ENCODE measurements around the gene INTS6L.
"Not testable (repeated sequence)": the region's sequence is repeated elsewhere in the genome, so short reads cannot be mapped to it uniquely, and the experiment has no call there.

INTS6L gene

GRCh38 chrX:135581496-135581895, 61.0 kb downstream of the INTS6L start:
- no peaks in the 10 kb centered on the region for H3K27me3 ChIP-seq (ENCODE audit: control insufficient read depth, insufficient read depth, low read length)
- no peaks in the 10 kb centered on the region for H3K9me3 ChIP-seq (ENCODE audit: control insufficient read depth, low read length)
- H3K9ac ChIP-seq (ENCODE audit: low read length), result no peak overlapping the region

DNA sequence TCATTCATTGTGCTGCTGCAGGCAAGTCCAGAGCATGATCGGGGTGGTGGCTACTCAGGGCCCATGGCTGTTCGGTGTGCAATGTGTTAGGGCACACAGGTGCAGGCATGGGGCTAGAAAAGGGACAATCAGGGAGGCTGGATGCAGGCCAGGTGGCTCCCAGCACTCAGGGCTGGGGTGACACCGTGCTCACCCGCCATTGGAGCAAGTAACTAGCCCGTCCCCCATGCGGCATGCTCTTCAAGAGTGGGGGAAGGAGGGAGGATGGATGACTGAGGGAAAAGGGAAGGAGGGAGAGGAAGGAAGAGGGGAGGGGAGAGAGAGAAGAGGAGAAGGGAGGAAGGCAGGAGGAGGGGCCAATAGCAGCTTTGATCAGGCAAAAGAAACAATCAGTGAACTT, 64.7 kb downstream of the INTS6L start:
- H3K4me3 ChIP-seq (ENCODE audit: low read length), result no peak overlapping the region
- no peaks in the 10 kb centered on the region for H3K27me3 ChIP-seq (ENCODE audit: control insufficient read depth, insufficient read depth, low read length)
- no peaks in the 10 kb centered on the region for H3K9me3 ChIP-seq (ENCODE audit: control insufficient read depth, low read length)
- no peaks in the 10 kb centered on the region for H3K36me3 ChIP-seq (ENCODE audit: control insufficient read depth, insufficient read depth, low read length)
- H3K4me1 ChIP-seq (ENCODE audit: control insufficient read depth, insufficient read depth, low read length), result no peaks in the 10 kb centered on the region
- H3K9ac ChIP-seq (ENCODE audit: low read length), result no peak overlapping the region

More at GRCh38 chrX:135581496-135581895, 61.0 kb downstream of the INTS6L start:
- Histone ChIP-seq H3K4me1 (ENCODE audit: control insufficient read depth, insufficient read depth, low read length) (no peaks in the 10 kb centered on the region), H3K4me3 (ENCODE audit: low read length) (no peak overlapping the region), H3K36me3 (ENCODE audit: control insufficient read depth, insufficient read depth, low read length) (no peaks in the 10 kb centered on the region)

DNA sequence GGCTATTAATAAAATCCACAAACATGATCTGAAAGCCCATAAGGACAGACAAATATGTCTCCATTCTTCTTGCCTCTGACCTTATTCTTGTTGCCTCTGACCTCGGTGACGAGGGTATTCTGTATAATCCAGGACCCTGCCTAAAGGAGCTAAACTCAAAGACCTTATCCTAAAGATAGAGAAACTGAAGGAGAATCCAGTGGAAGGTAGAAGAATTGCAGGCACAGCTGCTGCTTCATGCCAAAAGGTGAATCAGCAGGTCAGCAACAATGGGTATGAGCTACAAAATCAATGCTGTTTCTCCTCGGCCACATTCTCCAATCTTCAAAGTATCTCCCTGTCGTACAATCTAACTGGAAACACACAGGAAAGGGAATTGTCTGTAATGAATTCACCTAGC, 71.4 kb downstream of the INTS6L start:
- no peaks in the 10 kb centered on the region for H3K27me3 ChIP-seq (ENCODE audit: control insufficient read depth, insufficient read depth, low read length)
- no peaks in the 10 kb centered on the region for H3K36me3 ChIP-seq (ENCODE audit: control insufficient read depth, insufficient read depth, low read length)
- no peaks in the 10 kb centered on the region for H3K9me3 ChIP-seq (ENCODE audit: control insufficient read depth, low read length)
- no peaks in the 10 kb centered on the region for H3K4me1 ChIP-seq (ENCODE audit: control insufficient read depth, insufficient read depth, low read length)
- no peak overlapping the region for H3K9ac ChIP-seq (ENCODE audit: low read length)
- H3K4me3 ChIP-seq (ENCODE audit: low read length), result no peak overlapping the region

DNA sequence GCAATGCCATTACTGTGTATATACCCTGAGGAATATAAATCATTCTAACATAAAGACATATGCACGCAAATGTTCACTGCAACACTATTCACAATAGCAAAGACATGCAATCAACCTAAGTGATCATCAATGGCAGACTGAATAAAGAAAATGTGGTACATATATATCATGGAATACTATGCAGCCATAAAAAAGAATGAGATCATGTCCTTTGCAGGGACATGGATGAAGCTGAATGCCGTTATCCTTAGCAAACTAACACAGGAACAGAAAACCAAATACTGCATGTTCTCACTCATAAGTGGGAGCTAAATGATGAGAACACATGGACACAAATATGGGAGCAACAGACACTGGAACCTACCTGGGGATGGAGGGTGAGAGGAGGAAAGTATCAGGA, 73.6 kb downstream of the INTS6L start:
- not testable (repeated sequence) for H3K4me1 ChIP-seq (ENCODE audit: control insufficient read depth, insufficient read depth, low read length); H3K9me3 ChIP-seq (ENCODE audit: control insufficient read depth, low read length); H3K27me3 ChIP-seq (ENCODE audit: control insufficient read depth, insufficient read depth, low read length); H3K36me3 ChIP-seq (ENCODE audit: control insufficient read depth, insufficient read depth, low read length); H3K4me3 ChIP-seq (ENCODE audit: low read length); H3K9ac ChIP-seq (ENCODE audit: low read length)

DNA sequence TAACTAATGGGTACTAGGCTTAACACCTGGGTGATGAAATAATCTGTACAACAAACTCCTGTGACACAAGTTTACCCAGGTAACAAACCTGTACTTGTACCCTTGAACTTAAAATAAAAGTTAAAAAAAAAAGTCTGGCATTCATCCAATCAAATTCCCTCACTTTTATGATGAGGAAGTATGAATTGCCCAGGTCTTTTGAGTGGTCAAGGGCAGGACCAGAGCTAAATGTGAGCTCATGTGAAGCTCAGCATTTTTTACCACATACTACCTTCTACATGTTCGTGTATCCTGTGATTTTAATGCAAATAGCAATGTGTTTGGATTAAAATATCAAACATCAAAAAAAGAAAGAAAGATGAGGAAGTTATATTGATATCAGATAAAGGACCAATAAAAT, 74.0 kb downstream of the INTS6L start:
- H3K4me1 ChIP-seq (ENCODE audit: control insufficient read depth, insufficient read depth, low read length); H3K4me3 ChIP-seq (ENCODE audit: low read length); H3K9me3 ChIP-seq (ENCODE audit: control insufficient read depth, low read length); H3K9ac ChIP-seq (ENCODE audit: low read length); H3K36me3 ChIP-seq (ENCODE audit: control insufficient read depth, insufficient read depth, low read length); H3K27me3 ChIP-seq (ENCODE audit: control insufficient read depth, insufficient read depth, low read length): not testable (repeated sequence)

DNA sequence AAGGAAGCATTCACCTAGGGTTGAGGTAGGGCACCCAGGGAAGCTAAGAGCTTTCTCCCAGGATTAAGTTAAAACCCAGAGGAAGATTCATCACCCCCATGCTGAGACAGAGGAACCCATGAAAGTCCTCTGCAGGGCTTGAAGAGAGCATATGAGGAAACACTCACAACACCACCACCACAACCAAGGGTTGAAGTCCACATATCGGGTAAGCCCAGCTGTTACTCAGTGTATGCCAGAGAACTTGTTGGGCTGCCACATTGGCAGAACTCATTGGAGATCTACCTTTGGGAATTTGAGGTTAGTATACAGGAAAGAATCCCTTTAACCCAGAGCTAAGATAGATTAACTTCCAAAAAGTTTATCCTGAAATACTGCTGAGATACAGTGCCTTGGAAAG, 75.1 kb downstream of the INTS6L start:
- Histone ChIP-seq H3K4me1 (ENCODE audit: control insufficient read depth, insufficient read depth, low read length) (no peaks in the 10 kb centered on the region), H3K9me3 (ENCODE audit: control insufficient read depth, low read length) (no peaks in the 10 kb centered on the region), H3K4me3 (ENCODE audit: low read length) (no peak overlapping the region), H3K36me3 (ENCODE audit: control insufficient read depth, insufficient read depth, low read length) (no peaks in the 10 kb centered on the region), H3K9ac (ENCODE audit: low read length) (no peak overlapping the region), H3K27me3 (ENCODE audit: control insufficient read depth, insufficient read depth, low read length) (no peaks in the 10 kb centered on the region)

DNA sequence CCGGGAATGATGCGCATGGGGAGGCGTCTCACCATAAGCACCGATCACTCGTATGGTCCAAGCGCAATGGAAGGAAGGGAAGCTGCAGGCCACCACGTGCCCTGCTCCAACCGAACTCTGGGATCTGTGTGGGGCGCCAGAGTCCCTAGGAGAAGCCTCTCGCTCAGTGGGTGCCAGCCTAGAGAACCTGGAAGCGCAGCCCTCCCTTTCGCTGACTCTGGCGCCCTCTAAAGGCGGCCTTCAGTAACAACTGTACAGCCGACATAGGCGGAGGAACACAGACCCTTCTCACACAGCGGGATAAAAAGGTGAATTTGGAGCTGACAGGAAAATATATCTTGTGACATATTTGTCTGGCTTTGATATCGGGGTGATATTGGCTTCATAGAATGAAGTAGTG, 76.0 kb downstream of the INTS6L start:
- no peaks in the 10 kb centered on the region for H3K27me3 ChIP-seq (ENCODE audit: control insufficient read depth, insufficient read depth, low read length)
- H3K4me1 ChIP-seq (ENCODE audit: control insufficient read depth, insufficient read depth, low read length), result no peaks in the 10 kb centered on the region
- H3K4me3 ChIP-seq (ENCODE audit: low read length), result no peak overlapping the region
- H3K9ac ChIP-seq (ENCODE audit: low read length), result no peak overlapping the region
- H3K36me3 ChIP-seq (ENCODE audit: control insufficient read depth, insufficient read depth, low read length), result no peaks in the 10 kb centered on the region
- no peaks in the 10 kb centered on the region for H3K9me3 ChIP-seq (ENCODE audit: control insufficient read depth, low read length)

DNA sequence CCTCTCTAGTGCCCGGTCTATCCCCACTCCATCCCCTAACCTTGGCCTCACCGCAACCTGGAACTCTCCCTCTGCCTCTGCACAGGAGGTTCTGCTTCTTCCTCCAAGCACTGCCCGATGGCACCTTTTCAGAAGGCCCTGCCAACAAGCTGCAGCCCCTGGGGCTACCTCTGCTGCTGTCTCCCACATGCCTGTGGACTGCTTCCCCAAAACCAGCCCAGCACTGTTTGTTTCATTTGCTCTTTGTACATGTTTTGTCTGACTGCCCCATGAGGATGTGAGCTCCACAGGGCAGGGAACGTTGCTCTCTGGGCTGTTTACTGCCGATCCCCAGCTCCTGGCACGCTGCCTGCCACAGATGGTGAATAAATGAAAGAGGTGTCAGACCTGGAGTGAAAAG, 85.4 kb downstream of the INTS6L start:
- no peaks in the 10 kb centered on the region for H3K27me3 ChIP-seq (ENCODE audit: control insufficient read depth, insufficient read depth, low read length)
- no peaks in the 10 kb centered on the region for H3K36me3 ChIP-seq (ENCODE audit: control insufficient read depth, insufficient read depth, low read length)
- no peak overlapping the region for H3K9ac ChIP-seq (ENCODE audit: low read length)
- H3K4me3 ChIP-seq (ENCODE audit: low read length), result no peak overlapping the region
- no peaks in the 10 kb centered on the region for H3K9me3 ChIP-seq (ENCODE audit: control insufficient read depth, low read length)
- no peaks in the 10 kb centered on the region for H3K4me1 ChIP-seq (ENCODE audit: control insufficient read depth, insufficient read depth, low read length)

DNA sequence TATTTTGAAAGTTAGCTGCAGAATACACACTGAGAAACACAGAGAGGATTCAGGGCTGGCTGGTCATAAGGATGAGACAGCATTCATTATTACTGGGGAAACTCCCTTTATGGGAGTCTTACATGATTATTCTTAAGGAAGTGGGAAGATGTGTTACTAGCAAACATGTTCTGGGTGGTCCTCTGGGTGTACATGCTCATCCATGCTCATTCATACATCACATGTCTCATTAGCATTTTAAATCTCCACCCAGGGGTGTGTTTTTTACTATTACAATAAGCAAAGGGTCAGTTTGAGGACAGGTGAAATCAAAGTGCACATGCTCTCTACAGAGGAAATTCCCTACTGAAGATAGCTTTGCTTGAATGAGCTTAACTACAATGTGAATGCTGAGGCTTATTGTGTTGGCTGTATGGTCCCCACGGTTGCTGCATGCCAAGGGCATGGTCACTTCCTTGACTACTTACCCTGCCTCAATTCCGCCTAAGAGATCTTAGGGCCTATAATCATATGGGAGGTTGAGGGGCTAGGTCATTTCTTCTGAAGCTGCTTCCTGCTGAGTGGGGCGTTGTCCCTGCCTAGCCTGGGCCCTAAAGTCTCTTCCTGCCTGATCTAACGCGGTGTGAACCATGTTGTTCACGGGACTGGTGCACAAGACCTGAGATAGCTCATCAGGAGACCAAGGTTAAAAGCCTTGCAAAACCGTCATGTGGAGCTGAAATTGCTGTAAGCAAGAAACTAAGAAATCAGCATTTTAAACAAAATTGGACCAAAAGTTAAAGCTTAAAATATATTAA, 104.1 kb downstream of the INTS6L start:
- H3K36me3 ChIP-seq (ENCODE audit: control insufficient read depth, insufficient read depth, low read length); H3K4me1 ChIP-seq (ENCODE audit: control insufficient read depth, insufficient read depth, low read length); H3K27me3 ChIP-seq (ENCODE audit: control insufficient read depth, insufficient read depth, low read length); H3K9ac ChIP-seq (ENCODE audit: low read length); H3K9me3 ChIP-seq (ENCODE audit: control insufficient read depth, low read length); H3K4me3 ChIP-seq (ENCODE audit: low read length): not testable (repeated sequence)

- no peak overlapping the region for H3K4me3 ChIP-seq (ENCODE audit: low read length)
These were observed 105.5 kb downstream of the INTS6L start for GRCh38 chrX:135625995-135626394.

DNA sequence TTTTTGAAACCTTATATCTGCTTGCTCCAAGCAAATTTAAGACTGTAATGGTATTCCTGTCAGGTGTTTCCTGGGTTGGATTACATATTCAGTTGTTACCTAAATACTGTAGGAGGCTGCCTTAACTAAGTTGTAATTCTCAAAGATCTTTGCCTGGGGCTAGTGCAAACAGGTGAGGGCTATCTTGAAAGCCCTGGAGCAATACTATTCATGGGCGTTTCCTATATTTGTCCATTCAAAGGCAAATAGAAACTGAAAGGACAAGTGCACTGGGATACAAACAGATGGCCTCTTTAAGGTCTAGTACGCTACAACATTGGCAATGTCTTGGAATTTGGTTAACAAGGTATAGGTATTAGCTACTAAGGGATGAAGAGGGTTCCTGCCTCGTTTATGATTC, 108.9 kb downstream of the INTS6L start:
- Histone ChIP-seq H3K9me3 (ENCODE audit: control insufficient read depth, low read length) (no peaks in the 10 kb centered on the region), H3K36me3 (ENCODE audit: control insufficient read depth, insufficient read depth, low read length) (no peaks in the 10 kb centered on the region), H3K4me3 (ENCODE audit: low read length) (no peak overlapping the region), H3K9ac (ENCODE audit: low read length) (no peak overlapping the region), H3K27me3 (ENCODE audit: control insufficient read depth, insufficient read depth, low read length) (no peaks in the 10 kb centered on the region), H3K4me1 (ENCODE audit: control insufficient read depth, insufficient read depth, low read length) (peaks cover 10% of the 10 kb centered on the region)

More at GRCh38 chrX:135625995-135626394, 105.5 kb downstream of the INTS6L start:
- Histone ChIP-seq H3K4me1 (ENCODE audit: control insufficient read depth, insufficient read depth, low read length) (peaks cover 10% of the 10 kb centered on the region), H3K36me3 (ENCODE audit: control insufficient read depth, insufficient read depth, low read length) (no peaks in the 10 kb centered on the region), H3K9me3 (ENCODE audit: control insufficient read depth, low read length) (no peaks in the 10 kb centered on the region), H3K27me3 (ENCODE audit: control insufficient read depth, insufficient read depth, low read length) (no peaks in the 10 kb centered on the region), H3K9ac (ENCODE audit: low read length) (no peak overlapping the region)
